ENCODE measurements around the gene BCAS4.

Gene BCAS4

DNA sequence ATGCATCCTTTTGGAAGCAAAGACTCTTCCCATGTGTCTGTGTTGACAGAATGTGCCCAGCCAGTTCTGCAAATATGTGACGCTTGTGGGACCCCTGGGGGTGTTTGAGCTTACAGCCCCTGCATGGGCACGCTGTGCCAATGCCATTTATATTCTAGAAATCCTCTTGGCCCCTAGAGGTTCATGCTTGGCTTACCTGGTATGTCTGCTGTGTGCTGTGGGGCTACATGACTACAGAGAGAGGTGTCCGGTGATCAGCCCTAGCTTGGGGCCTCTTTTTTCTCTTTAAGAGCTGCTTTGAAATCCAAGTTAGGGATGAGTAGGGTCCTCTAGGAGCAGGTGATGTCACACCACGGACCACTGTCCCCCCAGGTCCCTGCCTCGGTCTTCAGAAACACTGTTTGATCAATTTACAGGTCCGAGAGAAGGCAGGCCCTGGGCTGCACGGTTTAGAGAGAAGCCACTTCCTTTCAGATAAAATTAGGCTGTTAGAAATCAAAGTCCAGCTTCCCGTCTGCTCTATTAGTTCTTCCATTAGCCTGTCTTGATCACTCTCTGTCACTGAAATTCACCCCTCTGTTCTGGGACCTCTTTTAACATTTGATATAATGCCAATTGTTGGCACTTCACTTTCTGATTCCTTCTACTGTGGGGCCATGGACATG lies 26.5 kb downstream of the BCAS4 start:
- DNase-seq: no peak

DNA sequence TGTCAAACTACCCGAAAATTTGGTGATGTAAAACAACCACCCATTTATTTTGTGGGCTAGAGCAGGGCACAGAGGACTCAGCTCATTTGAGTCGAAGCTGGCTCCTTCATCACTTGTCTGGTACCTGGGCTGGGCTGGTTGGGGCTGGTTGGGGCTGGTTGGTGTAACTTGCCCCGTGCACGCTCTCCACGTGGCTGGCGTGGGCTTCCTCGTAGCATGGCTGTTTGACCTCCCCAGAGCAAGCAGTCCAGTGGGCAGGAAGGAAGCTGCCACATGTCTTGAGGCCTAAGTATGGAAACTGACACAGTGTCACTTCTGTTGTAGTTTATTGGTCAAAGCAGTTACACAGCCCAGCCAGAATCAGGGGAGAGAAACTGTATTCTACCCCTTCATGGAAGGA lies 27.1 kb downstream of the BCAS4 start:
- no peak for DNase-seq

- DNase-seq: no peak
These were observed 28.5 kb downstream of the BCAS4 start for GRCh38 chr20:50823319-50823718.

GRCh38 chr20:50824137-50824536 lies 29.3 kb downstream of the BCAS4 start:
- no peak for DNase-seq

DNA sequence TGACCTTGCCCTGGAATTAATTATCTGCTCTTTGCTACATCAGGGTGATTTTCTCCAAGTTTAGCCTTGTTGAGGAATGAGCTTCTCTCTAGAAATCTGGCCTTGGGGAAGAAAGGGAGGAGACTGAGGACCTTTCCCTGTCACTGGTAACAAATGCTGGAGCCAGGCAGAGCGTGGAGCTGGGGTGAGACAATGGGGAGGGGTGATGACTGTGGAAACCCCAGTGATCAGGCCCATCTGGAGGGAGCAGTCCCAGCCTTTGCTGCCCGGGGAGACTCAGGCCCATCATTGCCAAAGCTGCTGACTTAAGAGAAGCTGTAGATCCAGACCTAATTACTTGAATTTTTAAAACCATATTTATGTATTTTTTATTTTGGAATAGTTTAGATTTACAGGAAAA lies 31.3 kb downstream of the BCAS4 start:
- DNase-seq: no peak

DNA sequence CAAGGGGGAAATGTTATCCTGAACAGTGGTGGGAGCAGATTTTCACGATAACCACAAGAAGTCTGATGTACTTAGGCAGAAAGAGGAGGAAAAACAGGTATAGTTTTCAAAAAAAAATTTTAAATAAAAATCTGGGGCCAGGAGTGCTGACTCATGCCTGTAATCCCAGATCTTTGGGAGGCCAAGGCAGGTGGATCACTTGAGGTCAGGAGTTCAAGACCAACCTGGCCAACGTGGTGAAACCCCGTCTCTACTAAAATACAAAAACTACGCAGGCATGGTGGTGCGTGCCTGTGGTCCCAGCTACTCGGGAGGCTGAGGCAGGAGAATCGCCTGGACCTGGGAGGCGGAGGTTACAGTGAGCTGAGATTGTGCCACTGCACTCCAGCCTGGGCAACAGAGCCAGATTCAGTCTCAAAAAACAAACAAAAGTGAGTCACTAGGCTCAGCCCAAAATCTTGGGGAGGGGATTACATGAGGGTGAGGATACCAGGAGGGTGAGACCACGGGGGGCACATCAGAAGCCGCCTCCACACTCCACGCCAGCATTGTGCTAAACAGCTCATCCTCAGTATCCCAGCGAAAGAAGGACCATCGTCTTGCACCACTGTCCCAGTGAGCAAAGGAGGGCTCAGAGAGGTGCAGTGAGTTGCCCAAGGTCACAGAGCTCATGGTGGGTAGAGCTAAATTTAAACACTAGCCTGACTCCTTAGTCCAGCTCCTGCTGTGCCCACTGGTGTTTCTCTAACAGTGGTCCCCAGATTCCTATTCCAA lies 33.7 kb downstream of the BCAS4 start:
- DNase-seq: no peak

DNA sequence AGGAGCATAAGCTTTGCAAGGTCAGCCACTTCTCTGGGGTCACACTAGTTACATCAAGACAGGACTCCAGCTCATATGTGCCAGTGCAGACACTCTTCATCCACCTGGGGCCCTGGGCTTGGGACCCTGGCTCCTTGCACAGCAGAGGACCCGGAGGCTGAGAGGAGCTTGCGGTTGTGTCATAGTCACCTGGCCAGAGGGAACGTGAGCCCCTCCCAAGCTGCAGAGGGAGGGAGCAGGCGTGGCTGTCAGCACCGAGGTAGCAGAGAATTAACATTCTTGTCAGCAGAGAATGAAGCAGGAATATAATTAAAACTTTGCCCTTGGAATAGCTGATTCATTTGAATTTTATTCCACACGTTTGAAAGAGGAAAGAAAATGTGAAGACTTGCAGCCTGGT lies 36.8 kb downstream of the BCAS4 start:
- peak in 1 of 51 donors; percentile 9 for DNase-seq

- no peak for DNase-seq
These were observed 39.7 kb downstream of the BCAS4 start for GRCh38 chr20:50834599-50835005.

DNA sequence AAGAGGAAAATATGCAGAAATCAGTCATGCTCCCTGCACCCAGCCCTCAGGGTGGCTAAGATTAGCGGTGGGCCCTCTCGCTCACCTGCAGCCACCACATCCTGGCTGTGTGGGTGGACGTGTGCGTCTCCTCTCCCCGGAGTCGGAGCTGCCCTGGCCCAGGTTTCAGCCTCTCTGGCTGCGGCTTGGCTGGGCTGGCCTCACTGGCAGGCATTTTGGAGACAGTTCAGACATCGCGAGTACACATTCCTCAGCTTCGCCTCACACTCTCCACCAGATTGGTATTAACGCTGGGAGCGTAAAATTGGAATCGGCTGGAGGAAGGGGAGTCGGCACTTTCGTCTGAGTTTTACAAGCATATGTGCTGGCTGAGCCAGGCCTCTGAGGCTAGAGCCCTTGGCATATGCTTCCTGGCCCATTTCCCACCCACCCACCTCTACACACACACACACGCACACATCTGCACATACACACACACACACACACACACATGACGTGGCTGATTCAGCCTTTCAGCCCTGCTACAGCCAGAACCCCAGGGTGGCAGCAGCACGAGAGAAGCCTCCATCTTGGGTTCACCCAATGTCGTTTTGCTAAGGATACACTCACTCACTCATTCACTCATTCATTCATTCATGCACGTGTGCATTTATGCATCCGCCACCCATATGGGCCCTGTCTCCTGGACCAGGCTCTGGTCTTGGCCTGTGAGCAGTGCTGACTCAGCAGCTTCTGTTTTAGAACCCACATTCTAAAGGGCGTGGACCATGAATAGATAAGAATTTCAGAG lies 42.9 kb downstream of the BCAS4 start:
- peak in 1 of 51 donors; percentile 9 for DNase-seq

DNA sequence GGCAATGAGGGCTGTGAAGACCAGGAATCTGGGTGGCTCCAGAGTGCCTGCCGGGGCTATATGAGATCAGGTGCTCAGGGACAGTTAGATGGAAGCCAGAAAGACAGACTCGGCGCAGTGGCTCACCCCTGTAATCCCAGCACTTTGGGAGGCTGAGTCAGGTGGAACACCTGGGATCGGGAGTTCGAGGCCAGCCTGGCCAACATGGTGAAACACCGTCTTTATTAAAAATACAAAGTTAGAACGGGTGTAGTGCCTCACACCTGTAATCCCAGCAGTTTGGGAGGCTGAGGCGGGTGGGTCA lies 43.4 kb downstream of the BCAS4 start:
- DNase-seq: no peak

DNA sequence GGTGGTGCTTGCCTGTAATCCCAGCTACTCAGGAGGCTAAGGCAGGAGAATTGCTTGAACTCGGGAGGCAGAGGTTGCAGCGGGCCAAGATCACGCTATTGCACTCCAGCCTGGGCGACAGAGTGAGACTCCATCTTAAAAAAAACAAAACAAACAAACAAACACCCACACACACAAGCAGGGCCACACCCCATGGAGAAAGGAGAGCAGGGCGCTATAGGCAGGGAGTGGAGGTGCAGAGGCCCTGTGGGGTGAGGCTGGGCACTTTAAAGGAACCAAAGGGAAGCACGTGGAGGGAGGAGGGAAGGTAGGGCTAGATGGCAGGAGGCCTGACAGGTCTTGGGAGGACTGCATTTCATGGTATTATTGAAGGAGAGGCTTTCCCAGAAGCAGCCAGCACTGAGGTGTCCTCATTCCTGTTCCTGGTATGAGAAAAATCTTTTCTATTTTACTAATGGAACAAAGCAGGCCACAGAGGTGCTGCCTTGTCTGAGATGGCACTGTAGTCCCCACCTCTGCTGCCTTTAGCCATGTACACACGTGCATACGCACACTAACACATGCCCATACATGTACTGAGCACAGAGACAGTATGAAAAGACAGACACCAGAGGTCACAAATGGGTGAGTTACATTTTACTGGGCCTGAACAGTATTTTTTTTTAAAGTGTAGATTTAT lies 44.0 kb downstream of the BCAS4 start:
- no peak for DNase-seq

DNA sequence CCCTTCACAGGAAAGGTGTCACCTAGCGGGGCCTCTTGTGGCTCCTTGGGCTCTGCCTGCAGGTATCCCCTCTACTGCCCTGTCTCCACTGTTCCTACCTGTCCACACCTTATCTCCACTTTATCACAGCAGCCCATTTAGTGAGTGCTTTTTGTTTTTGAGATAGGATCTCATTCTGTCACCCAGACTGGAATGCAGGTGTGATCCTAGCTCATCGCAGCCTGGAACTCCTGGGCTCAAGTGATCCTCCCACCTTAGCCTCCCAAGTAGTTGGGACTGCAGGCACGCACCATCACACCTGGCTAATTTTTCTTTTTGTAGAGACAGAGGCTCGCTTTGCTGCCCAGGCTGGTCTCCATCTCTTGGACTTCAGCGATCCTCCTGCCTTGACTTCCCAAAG lies 48.0 kb downstream of the BCAS4 start:
- no peak for DNase-seq

GRCh38 chr20:50843331-50844276 lies 48.7 kb downstream of the BCAS4 start:
- DNase-seq: no peak

DNA sequence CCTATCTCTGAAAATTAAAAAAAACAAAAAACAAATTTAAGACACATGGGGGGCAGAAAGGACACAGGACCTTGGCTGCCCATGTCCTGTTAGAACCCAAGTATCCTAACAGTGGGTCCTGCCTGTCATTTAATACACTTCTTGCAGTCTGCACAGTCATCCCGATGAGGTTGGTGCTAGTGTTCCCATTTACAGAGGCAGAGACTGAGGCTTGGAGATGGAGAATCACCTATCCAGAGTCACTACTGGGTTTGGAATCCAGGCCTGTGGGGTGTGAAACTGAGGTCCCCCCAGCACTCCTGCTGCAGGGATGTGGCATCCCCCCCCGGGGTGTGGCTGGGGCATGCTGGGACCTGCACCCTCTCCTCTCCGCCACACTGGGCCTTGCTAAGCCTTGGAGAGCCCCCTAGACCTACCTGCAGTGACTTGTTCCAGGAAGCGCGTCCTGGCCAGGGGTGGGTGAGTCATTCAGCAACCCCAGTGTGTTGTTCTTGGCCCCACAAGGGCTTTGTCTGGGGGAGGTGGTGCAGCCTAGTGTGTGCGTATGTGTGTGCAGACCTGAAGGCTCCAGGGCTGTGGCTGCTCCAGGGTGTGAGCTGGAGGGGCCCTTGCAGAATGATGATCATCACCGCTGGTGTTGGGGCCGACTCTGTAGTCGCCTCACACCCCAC lies 49.7 kb downstream of the BCAS4 start:
- DNase-seq: no peak

DNA sequence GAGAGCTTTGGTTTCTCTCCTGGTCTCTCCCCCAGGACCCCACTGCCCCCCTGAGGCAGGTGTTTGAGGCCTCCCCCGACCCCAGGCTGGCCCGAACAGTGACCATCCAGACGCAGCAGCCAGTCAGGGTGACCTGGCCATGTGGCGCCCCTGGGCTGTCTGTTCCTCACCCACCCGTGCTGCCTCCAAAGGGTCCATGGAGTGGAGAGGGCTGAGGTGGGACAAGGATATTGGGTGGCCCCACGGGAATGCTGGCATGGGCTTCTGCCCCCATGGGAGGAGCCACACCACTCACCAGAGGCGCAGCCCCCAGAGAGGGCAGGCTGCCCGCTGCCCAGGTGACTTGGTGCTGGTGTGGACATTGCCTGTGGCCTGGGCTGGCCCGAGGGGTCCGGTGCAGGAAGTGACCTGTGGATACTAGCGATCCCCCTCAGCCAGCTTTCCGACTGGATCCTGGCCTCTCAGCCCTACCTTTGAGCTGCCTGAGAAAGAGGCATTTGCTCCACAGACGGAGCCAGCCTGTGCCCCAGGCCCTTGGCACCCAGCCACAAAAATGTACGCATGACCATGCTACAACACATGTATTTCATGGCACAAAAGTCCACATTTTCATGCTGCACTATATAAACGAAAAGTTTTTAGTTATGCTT lies 50.8 kb downstream of the BCAS4 start:
- no peak for DNase-seq

DNA sequence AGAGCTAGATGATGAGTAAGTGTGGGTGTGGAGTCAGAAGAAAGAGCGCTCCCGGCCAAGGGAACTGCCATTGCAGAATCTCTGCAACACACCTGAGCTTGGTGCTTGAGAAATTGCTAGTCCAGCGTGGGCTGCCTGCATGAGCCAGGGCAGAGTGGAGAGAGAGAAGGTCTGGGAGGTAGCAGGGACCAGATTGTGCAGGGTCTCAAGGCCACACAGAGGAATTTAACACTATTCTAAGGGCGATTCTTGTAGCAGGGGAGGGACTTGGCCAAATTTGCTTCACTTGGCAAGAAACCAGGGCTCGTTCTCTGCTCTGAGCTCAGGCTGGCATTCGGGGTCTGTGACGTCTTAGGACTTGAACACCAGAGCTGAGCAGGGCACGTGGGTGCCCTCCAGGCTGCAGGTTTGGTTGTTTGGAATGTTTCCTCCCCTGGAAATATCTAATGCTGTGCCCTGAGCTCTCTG lies 53.5 kb downstream of the BCAS4 start:
- DNase-seq: peak in 26 of 51 donors; percentile 5 to 55 (median 18)

DNA sequence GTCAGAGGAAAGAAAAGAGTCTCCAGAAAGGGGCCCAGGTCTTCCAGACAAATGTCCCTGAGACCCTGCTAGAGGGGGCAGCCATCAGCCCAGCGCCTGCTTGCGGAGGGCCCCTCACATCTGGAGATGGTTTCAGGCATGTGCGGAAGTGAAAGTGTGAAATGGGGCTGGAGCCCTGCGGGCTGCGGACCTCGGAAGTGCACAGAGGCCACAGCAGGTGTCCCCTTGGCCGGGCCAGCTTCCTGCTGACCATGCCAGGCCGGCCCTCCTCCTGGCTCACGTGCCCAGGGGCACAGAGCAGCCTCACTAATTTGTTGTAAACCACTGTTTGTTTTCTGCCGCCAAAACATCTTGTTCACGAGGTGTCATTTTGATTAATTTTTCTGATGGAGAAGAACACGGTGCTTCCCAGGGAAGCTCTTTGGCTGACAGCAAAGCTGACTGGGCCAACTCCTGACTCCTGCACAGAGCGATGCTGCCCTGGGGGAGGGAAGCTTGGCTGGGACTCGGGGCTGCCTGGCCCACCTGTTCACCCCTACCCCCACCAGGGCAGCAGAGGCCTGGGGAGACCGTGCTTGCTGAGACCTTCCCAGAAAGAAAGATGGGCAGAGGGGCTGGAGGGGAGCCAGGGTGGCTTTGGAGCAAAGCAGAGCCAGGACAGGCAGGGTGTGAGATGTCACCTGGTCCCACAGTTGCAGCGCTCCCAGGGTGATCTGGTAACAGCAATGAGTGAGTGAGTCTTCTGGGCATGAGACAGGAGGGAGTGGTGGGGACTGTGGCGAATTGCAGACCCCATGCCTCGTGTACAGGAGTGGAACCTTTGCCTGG lies 54.2 kb downstream of the BCAS4 start:
- DNase-seq: peak in 11 of 51 donors; percentile 1 to 48 (median 13)

DNA sequence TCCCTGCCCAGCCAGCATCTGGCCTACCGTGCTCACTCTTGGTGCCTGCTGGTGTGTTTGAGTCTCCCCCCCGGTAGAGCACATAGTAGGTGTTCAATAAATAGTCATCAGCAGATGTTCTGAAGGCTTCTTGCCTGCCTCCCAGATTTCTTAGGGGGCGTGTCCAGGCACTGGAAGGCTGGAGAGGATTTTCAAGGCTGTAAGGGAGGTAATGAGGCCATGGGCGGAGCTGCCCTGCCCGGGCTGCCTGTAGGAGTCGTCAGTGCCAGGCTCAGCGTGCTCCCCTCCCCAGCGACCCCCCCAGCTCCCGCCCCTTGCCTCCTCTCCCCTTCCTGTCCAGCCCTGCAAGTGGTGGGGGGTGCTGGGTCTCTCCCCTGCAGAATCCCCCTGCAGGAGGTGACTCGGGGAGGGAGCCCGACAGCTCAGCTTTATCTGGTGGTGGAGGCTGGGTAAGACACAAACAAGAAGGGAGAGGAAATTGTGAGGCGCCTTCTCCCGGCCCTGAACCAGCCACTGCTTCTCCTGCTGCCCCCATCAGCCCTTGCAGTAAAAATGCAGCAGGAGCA lies 55.9 kb downstream of the BCAS4 start:
- DNase-seq: no peak

Data from hypothalamus (tissue), 51 donors.